GM10266 (cell line): ENCODE results near the gene ZNF273.

Experiments used
- DNase-seq: peaks from one replicate; pipeline ENCODE4 v3.0.0; 2012; ENCODE audit errors: extremely low spot score
- TF ChIP-seq, protein P1 (sequence below): IDR thresholded peaks from 2 replicates; pipeline ENCODE4 v1.5.1; 2012; ENCODE audit warnings: mild to moderate bottlenecking, low read depth; ENCODE audit not compliant: control insufficient read depth, insufficient read depth; ENCODE audit errors: missing control alignments

ZNF273 gene

DNA sequence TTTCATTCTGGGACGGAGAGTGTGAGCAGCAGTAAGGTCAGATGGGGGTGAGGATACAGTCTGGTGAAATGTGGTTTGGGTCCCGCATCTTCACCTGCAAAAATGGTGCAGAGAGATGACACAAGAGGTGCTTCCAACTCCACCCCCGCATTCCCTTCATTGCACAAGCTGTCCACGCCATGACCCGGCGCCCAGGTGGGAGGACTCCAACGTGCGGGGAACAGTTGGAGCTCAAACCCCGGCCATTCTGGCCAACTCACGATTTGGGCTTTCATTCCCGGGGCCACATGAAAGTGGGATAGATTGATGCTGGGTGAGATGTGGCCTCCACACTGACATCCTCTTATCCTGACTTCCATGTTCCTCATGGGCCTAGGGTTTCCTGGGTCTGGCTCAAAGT, 34.6 kb upstream of the ZNF273 start:
- TF ChIP-seq, protein P1, sequence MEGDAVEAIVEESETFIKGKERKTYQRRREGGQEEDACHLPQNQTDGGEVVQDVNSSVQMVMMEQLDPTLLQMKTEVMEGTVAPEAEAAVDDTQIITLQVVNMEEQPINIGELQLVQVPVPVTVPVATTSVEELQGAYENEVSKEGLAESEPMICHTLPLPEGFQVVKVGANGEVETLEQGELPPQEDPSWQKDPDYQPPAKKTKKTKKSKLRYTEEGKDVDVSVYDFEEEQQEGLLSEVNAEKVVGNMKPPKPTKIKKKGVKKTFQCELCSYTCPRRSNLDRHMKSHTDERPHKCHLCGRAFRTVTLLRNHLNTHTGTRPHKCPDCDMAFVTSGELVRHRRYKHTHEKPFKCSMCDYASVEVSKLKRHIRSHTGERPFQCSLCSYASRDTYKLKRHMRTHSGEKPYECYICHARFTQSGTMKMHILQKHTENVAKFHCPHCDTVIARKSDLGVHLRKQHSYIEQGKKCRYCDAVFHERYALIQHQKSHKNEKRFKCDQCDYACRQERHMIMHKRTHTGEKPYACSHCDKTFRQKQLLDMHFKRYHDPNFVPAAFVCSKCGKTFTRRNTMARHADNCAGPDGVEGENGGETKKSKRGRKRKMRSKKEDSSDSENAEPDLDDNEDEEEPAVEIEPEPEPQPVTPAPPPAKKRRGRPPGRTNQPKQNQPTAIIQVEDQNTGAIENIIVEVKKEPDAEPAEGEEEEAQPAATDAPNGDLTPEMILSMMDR: no peak
- DNase-seq: no peak

DNA sequence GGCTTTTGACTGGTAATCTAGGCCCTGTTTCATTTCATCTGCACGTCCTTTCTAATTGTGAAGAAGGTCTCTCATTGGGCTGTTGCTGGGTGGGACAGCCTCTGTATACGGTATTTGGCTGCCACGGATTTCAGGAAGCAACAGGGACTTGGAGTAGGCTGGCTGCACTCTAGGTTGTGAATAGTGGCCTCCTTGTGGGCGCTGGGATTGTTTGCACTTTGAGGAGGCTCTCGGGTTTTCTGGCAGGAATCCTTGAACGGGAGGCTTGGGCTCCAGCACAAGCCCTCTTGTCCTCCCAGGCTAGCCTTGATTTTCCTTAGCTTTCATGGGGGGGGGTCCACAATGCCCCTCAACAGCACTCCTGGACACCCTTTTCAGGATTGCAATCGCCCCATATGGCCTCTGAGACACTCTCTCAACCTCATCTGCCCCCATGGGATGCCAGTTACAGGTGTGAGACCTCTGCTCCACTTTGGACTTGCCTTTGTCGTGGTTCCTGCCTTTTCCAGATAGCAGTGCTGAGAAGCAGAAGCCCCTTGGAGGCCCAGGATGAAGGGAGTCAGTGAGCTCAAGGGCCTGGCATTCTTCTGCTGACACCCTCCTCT, 33.9 kb upstream of the ZNF273 start:
- TF ChIP-seq, protein P1: no peak
- DNase-seq: no peak

DNA sequence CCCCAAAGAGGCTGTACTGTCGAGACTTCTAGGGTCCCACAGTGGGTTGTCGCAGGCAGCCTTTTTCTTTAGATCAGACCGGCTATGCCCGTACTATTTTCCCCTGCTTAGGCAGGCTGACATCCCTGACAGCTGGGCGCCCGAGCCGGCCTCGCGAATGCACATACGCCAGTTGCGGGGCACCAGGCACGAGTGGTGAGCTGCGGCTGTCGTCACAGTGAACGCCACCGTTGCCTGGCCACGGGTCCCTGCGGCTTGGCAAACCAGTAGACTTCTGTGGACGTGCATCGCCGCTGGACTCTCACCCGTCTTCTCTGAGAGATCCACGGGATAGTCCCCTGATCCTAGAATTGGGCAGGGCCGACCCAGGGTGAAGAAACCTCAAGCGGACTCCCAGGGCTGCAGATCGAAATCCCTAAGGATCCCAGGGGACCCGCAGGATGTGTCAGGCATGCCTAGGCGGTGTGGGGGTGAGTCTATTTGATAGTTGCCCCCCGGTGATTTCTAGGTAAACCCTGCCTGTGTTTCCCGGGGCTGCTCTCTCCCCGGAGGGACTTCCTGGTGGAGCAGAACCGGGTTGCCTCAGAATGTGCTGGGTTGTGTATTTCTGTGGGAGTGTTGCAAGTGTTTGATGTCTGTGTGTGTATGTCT, 33.0 kb upstream of the ZNF273 start:
- TF ChIP-seq, protein P1: no peak
- peak; percentile 6 for DNase-seq

DNA sequence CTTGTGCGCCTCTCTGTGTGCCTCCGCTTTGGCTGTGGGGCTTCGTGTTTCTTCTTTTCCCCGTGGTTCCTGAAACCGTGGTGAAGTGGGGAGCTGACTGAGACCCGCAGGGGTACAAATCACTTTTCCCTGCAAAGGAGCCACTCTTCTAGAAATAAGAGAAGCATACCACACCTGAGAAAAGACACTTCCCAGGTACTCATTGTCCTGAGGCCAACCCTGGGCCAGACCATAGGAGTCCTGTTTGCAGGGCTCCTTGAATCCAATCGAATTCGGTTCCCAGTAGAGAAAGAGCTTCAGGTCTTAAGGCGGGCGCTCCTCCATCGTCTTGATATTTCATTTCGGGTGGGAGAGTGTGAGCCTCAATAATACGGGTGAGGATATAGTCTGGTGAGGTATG, 32.4 kb upstream of the ZNF273 start:
- TF ChIP-seq, protein P1: no peak
- DNase-seq: peak; percentile 6

DNA sequence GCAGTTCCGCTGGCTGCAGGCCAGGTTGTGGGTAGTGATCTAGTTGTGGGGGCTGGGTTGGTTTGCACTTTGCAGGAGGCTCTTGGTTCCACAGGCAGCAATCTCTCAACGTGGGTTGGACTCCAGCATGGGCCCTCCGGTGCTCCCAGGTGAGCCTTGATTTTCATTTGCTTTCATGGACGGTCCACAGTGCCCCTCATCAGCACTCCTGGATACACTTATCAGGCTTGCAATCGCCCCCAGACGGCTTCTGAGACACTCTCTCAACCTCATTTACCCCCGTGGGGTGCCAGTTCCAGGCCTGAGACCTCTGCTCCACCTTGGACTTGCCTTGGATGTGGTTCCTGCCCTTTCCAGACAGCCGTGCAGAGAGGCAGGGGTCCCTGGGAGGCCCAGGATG, 31.3 kb upstream of the ZNF273 start:
- no peak for DNase-seq
- TF ChIP-seq, protein P1: no peak

DNA sequence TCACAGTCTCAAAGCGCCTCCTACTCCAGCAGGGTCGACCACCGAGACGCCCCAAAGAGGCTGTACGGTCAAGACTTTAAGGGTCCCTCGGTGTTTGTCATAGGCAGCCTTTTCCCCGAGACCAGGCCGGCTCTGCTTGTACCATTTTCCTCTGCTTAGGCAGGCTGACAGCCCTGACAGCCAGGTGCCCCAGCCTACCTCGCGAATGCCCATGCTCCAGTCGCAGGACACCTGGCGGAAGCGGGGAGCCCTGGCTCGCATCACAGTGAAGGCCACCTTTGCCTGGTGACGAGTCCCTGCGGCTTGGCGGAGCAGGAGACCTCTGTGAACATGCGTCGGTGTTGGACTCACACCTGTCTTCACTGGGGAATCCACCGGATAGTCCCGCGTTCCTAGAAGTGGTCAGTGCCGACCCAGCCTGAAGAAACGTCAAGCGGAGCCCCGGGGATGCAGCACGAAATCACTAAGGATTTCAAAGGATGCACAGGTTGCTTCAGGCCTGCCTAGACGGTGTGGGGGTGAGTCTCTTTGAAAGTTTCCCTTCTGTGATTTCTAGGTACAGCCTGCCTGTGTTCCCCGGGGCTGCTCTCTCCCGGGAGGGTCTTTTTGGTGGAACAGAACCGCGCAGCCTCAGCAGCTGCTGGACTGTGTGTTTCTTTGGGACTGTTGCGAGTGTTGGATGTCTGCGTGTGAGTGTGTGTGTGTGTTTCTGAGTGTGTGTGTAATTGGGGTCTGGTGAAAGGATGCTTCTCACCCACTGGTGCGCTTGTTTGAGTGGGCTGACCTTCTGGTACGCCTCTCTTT, 30.5 kb upstream of the ZNF273 start:
- TF ChIP-seq, protein P1: no peak
- no peak for DNase-seq

DNA sequence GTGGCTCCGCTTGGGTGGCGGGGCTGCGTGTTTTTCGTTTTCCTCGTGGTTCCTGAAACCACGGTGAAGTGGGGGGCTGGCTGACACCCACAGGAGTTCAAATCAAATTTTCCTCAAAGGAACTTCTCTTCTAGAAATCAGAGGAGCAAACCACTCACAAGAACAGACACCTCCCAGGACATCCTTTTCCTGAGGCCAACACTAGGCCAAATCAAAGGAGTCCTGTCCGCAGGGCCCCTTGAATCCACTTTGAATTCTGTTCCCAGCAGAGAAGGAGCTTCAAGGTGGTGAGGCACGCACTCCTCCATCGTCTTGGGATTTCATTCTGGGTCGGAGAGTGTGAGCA, 29.9 kb upstream of the ZNF273 start:
- DNase-seq: no peak
- TF ChIP-seq, protein P1: no peak
